SJCRH30 (cell line): Measurements from ENCODE around the gene HSF5. TPM values are rescaled to one million over a fixed set of nuclear protein-coding genes. Genes with fewer than 3 reads are reported as not detected.
"Not testable (repeated sequence)": the region's sequence is repeated elsewhere in the genome, so short reads cannot be mapped to it uniquely, and the experiment has no call there.

Experiments
- DNase-seq, 2 experiments: peaks; one replicate each; pipeline ENCODE4 v3.0.0-alpha.2; 2015 to 2020
- H3K27ac ChIP-seq: fragments of 250-450 bp; sonication (Bioruptor Pico); 2 replicates; pipeline ENCODE4 v1.5.1; 2020; ENCODE audit warnings: mild to moderate bottlenecking, moderate library complexity
- H3K27me3 ChIP-seq: fragments of 250-450 bp; sonication (Bioruptor Pico); 2 replicates; pipeline ENCODE4 v1.5.1; 2020; ENCODE audit warnings: mild to moderate bottlenecking, moderate library complexity
- H3K36me3 ChIP-seq: fragments of 250-450 bp; sonication (Bioruptor Pico); 2 replicates; pipeline ENCODE4 v1.5.1; 2020; ENCODE audit warnings: mild to moderate bottlenecking, moderate library complexity
- H3K4me1 ChIP-seq: fragments of 250-450 bp; sonication (Bioruptor Pico); 2 replicates; pipeline ENCODE4 v1.5.1; 2020; ENCODE audit warnings: mild to moderate bottlenecking, moderate library complexity
- H3K4me3 ChIP-seq: fragments of 250-450 bp; sonication (Bioruptor Pico); 2 replicates; pipeline ENCODE4 v1.5.1; 2020; ENCODE audit warnings: mild to moderate bottlenecking, moderate library complexity
- H3K9me3 ChIP-seq: fragments of 250-450 bp; sonication (Bioruptor Pico); replicated peaks from 2 replicates; pipeline ENCODE4 v1.5.1; 2020; ENCODE audit warnings: mild to moderate bottlenecking, moderate library complexity
- total RNA-seq: library from RNA; depleted of rRNA; stranded (reverse); fragments of >200 nt; shearing (Covaris generic); gene quantifications from 2 replicates; pipeline ENCODE4 v1.2.3, GENCODE V29; 2014

Gene HSF5
- total RNA-seq, 1 experiment from 2014 or later, result not detected

DNA sequence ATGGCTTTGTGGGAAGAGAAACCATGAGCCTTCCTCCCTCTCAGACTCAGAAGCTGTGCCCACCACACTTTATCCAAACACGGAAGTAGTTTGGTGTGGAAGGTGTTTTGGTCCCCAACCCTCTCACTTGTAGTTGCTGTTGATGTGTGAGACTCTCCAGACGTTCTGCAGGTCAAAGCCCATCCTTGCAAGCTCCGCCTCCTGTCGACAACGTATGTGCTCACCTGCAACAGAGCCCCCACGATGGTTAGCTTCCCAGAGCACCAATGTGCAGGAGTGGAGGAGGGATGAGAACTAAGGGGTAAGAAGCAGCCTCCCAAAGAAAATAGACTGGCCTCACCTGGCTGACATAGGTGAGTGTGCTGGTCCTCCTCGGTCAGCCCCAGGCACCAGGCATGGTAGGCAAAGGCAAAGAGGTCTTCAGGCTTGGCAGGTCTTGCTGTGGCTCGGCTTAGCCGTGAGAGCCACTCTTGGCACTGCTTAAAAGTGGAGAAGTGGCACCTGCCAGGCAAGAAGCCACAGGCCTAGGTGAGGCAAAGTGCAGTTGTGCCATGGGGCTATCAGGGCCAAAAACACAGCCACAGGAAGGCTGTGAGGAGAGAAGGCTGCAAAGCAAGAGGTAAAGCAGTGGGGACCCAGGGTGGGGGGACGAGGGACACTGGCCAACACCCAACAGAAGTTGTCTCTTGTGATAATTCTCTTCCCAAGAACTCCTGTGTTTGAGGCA lies 20.3 kb upstream of the HSF5 start:
- Histone ChIP-seq H3K4me1 (peaks cover 3% of the 10 kb centered on the region; the same call in 1 of the 2 replicates), H3K27ac (no peak overlapping the region), H3K4me3 (no peak overlapping the region), H3K36me3 (peaks cover 16% of the 10 kb centered on the region), H3K27me3 (no peaks in the 10 kb centered on the region), H3K9me3 (no peaks in the 10 kb centered on the region)
- DNase-seq, result no peak

DNA sequence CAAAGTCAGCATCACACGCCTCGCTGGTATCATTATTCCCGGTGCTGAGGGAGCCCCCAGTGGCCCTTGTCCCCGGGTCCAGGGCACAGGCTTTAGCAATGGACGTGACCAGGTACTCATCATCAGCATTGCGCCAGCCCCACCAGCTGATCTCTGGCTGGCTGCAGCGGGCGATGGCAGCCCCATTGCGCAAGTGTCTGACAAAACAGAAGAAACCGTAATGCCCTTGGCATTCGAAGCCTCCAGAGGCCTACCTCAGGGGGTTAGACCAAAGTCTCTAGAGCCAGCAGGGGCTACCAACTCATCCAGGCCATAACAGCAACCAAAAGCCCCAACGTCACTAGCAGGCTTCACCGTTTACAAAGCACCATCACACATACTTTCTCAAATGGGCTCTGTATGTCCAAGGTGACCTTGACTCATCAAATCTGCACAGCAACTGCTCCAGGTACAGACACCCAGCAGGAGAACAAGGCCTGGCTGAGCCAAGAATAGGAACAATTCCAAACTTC lies 19.0 kb upstream of the HSF5 start:
- no peak overlapping the region for H3K4me3 ChIP-seq
- DNase-seq, result no peak
- no peak overlapping the region for H3K27ac ChIP-seq
- H3K9me3 ChIP-seq, result no peaks in the 10 kb centered on the region
- H3K36me3 ChIP-seq, result peaks cover 22% of the 10 kb centered on the region
- no peaks in the 10 kb centered on the region for H3K4me1 ChIP-seq
- H3K27me3 ChIP-seq, result no peaks in the 10 kb centered on the region

DNA sequence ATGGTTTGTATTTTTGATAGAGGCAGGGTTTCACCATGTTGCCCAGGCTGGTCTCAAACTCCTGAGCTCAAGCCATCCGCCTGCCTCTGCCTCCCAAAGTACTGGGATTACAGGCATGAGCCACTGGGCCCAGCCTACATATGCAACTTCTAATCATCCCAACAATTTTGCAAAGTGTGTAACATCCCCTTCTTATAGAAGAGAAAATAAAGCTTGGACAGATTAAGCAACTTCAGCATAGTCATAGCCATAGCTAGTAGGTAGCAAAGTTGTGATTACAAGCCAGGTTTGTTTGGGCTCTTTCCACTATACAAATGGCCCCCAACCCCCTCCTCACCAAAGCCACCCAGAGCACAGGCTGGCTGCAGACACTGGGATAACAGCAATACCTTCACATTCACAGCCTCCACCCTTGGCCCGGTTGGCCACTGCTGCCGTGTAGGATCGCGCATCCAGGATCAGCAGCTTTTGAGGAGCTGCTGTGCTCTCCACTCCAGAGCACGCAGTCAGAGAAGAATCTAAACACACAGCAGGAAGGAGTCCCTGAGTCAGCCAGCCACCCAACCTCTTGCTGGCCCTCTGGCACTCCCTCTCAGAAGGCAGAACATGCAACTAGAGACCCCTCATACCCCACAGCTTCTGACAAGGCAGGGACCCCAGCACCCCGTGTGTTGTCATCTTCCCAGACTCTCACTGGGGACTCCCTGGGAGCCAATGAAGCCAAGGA lies 18.3 kb upstream of the HSF5 start:
- Histone ChIP-seq H3K27ac (no peak overlapping the region), H3K27me3 (no peaks in the 10 kb centered on the region), H3K9me3 (no peaks in the 10 kb centered on the region), H3K4me3 (no peak overlapping the region), H3K4me1 (no peaks in the 10 kb centered on the region), H3K36me3 (peaks cover 24% of the 10 kb centered on the region)
- no peak for DNase-seq

DNA sequence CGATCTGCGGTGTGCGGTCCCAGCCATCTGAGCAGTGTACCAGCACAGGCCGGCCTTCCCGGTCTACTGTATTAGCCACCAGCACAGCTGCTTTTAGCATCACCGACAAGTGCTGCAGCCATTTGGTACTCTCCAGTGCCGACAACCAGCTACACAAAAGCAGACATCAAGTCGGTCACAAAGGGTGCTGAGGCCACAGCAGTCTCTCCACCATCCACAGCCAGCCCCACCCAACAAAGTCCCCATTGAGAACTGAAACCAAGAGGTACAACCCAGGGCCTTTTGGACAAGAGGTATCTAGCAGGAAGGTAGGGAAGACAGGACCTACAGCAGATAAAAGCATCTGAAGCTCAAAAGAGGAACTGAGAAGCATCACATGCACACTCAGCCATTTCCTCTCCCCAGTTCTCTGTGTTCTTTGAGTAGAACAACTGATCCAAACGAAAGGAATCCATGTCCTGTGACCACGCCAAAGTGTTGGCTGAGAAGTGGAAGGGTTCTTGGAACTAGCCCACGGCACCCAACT lies 16.7 kb upstream of the HSF5 start:
- Histone ChIP-seq H3K36me3 (peaks cover 16% of the 10 kb centered on the region), H3K27me3 (no peaks in the 10 kb centered on the region), H3K4me3 (no peak overlapping the region), H3K4me1 (no peaks in the 10 kb centered on the region), H3K9me3 (no peaks in the 10 kb centered on the region), H3K27ac (no peak overlapping the region)
- DNase-seq, result no peak

DNA sequence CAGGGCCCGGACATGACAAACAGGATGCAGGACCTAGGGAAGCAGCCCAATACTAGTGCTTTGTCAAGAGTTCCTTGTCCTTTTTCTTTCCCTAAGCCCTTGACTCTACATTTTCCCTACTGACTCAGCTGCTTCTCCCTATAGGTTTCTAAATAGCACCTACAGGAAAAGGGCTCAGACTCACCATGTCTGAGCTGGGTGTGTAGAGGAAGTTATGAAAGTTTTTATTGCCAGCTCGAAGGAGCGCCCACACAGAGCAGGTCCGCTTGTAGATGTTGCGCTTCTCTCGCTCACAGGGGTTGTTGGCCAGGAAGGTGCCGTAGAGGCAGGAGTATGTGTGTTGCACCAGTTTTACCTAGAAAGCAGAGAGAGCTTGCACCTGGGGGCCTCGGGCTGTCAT lies 15.7 kb upstream of the HSF5 start:
- no peak for DNase-seq
- Histone ChIP-seq H3K4me3 (no peak overlapping the region), H3K27me3 (no peaks in the 10 kb centered on the region), H3K4me1 (no peaks in the 10 kb centered on the region), H3K9me3 (no peaks in the 10 kb centered on the region), H3K36me3 (peaks cover 11% of the 10 kb centered on the region), H3K27ac (no peak overlapping the region)

DNA sequence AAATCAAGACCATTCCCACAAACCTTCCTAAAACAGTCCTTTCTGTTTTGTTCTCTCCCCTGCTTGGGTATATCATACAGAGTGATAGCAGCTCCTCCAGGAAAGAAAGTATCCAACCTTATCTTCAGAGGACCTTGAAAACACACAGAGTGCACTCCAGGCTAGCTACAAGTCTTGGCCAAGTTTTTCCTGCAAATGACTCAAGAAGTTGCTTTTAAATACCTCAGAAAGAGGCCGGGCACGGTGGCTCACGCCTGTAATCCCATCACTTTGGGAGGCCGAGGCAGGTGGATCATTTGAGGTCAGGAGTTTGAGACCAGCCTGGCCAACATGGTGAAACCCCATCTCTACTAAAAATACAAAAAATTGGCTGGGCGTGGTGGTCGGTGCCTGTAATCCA lies 14.9 kb upstream of the HSF5 start:
- not testable (repeated sequence) for H3K27ac ChIP-seq, H3K27me3 ChIP-seq, H3K9me3 ChIP-seq, H3K4me1 ChIP-seq, H3K4me3 ChIP-seq, DNase-seq
- H3K36me3 ChIP-seq, result peaks cover 12% of the 10 kb centered on the region

DNA sequence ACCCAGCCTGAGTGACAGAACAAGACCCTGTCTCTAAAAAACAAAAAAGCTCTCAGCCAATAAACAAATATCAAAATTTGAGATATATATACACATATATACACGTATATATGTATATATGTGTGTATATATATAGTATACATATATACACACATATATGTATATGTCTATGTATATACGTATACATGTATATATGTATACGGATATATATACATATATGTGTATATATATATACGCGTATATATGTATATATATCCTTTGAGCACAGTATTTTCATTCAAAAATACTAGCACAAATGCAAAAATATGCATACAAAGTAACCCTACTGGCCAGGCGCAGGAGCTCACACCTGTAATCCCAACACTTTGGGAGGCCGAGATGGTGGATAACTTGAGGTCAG lies 13.2 kb upstream of the HSF5 start:
- Histone ChIP-seq H3K9me3 (no peaks in the 10 kb centered on the region), H3K4me1 (no peaks in the 10 kb centered on the region), H3K36me3 (peaks cover 16% of the 10 kb centered on the region), H3K27me3 (no peaks in the 10 kb centered on the region), H3K27ac (no peak overlapping the region), H3K4me3 (no peak overlapping the region)
- DNase-seq, result no peak

DNA sequence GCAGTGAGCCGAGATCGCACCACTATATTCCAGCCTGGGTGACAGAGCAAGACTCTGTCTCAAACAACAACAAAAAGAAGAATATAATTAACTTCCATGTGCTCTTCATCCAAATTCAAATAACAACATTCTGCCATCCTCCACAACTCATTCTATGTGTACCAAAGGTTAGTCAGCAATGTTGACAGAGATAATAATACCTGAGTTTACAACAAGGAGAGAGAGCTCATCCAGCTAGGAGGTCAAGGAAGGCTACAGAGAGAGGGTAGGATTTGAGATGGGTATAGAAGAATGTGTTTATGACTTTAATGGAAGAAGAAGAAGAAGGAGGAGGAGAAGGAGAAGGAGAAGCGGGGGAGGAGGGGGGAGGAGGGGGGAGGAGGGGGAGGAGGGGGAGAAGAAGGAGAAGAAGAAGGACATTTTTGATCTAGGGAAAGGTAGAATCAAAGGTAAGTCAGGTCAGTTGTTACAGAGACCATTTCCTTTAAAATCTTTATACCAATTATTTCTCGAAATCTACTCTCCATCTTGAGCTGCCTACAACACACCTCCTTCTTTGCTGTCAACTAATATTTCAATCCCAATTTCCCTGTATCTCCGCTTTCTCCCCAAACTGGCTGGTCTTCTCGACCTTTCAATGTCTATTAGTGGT lies 10.1 kb upstream of the HSF5 start:
- peaks cover 36% of the 10 kb centered on the region for H3K36me3 ChIP-seq

DNA sequence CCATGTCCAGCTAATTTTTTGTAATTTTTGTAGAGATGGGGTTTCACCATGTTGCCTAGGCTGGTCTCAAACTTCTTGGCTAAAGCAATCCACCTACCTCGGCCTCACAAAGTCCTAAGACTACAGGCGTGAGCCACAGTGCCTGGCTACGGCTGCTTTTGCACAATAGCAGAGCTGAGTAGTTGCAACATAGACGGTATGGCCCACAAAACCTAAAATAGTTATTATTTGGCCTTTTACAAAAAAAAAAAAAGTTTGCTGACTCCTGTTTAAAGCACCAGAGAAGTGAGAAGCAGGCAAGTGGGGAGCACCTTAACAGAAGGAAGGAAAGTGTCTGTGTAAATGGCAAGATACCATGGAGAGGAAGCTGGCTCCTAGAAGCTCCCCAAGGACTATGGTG lies 5.3 kb upstream of the HSF5 start:
- Histone ChIP-seq H3K27me3 (no peaks in the 10 kb centered on the region), H3K27ac (no peak overlapping the region), H3K9me3 (0 out of 2 replicates have a peak, but pooled peaks cover 4% of the 10 kb centered on the region), H3K4me1 (no peaks in the 10 kb centered on the region), H3K36me3 (peaks cover 64% of the 10 kb centered on the region), H3K4me3 (no peak overlapping the region)
- DNase-seq, result no peak

More for the DNA sequence above, 10.1 kb upstream of the HSF5 start:
- H3K9me3 ChIP-seq, result no peaks in the 10 kb centered on the region
- H3K4me1 ChIP-seq, result no peaks in the 10 kb centered on the region
- H3K4me3 ChIP-seq, result no peak overlapping the region
- DNase-seq, result no peak
- no peaks in the 10 kb centered on the region for H3K27me3 ChIP-seq
- H3K27ac ChIP-seq, result no peak overlapping the region

DNA sequence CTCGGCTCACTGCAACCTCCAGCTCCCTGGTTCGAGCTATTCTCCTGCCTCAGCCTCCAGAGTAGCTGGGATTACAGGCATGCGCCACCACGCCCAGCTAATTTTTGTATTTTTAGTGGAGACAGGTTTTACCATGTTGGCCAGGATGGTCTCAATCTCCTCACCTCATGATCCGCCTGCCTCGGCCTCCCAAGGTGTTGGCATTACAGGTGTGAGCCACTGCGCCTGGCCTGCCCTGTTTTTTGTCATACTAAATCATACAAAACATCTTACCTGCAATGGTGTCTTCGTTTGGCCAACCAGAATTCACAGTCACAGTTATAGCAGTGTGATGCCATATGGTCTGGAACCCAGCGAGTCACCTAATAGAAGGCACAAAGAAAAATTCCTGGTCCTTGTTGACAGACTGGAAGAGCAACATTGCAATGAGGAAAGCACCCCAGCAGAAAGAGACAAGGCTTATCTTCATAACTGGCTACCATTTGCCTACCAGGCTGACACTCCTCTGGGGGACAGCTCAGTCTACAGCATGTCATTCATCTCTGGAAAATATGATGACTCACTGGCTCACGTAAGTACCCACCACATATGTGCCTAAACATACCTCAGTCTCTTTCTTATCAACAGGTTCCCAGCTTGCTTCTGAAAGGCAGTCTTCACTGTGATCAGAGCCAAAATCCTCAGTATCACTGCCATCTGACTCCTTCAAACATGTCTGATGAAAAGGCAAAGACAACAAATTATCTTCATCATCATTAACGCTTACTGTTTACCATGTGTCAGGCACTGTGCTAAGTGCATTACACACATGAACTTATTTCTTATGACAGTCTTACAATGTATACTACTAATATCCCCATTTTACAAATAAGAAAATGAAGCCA lies 4.3 kb upstream of the HSF5 start:
- Histone ChIP-seq H3K9me3 (0 out of 2 replicates have a peak, but pooled peaks cover 4% of the 10 kb centered on the region), H3K4me3 (no peak overlapping the region), H3K4me1 (no peaks in the 10 kb centered on the region), H3K36me3 (peaks cover 63% of the 10 kb centered on the region), H3K27ac (no peak overlapping the region), H3K27me3 (no peaks in the 10 kb centered on the region)
- no peak for DNase-seq

DNA sequence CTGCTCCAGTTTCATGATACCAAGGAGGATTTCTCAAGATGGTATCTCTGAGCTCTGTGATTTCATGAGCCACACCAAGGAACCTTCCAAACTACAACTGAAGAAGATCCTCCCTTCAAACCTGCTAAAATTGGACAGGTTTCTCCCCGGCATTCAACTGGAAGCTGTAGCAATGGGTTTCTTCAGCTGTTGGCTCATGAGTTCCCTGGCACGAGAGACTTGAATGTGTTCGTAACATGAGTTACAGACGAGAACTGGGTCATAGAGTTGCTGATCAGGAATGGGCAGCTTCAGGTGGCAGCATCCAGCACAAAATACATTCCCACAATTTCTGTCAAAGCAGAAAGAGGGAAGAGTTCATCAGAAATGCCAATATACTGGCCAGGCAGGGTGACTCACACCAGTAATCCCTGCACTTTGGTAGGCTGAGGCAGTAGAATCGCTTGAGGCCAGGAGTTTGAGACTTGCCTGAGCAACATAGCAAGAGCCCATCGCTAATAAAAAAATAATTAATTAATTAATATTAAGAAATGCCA lies 3.4 kb upstream of the HSF5 start:
- Histone ChIP-seq H3K4me3 (no peak overlapping the region), H3K27ac (no peak overlapping the region), H3K27me3 (no peaks in the 10 kb centered on the region), H3K4me1 (no peaks in the 10 kb centered on the region), H3K36me3 (peaks cover 61% of the 10 kb centered on the region), H3K9me3 (0 out of 2 replicates have a peak, but pooled peaks cover 4% of the 10 kb centered on the region)
- DNase-seq, result no peak

DNA sequence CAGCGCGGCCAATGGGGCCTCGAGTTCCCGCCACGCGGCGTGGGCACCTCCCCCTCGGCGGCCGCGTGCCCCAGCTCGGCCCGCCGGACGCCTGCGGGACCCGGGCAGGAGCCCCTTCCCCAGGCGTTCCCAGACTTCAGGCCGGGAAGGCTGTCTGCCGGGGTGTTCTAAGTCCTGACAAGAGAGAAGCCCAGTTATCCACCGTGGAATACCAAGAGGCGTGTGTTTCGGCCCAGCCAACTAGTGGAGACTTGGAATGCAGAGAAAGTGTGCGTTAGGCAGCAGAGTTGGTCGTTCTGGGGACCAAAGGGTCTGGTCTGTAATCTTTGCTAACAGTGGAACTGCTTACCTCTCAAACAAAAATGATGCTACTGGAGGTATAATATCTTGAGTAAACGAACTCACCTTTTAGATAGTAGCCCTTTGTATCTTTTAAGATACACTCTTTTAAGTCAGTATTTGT lies 251 bp upstream of the HSF5 start:
- peaks cover 40% of the 10 kb centered on the region for H3K36me3 ChIP-seq

DNA sequence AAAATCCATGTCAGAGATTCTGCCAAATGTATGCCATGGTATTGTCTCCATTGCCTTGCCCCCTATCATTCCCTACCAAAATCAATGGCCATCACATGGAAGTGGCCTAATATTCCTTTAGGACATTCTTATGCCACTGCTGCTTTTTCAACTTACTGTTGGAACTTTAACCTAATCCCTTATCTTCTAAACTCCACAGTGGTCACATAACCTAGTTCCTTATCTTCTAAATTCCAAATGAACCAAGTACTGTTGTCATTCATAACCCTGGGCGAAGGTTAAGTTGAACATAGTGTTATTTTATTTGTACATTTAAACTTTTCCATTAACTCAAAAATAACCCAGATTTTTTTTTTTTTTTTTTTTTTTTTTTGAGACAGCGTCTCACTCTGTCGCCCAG lies 3.6 kb downstream of the HSF5 start:
- no peak for DNase-seq
- no peak overlapping the region for H3K4me3 ChIP-seq

More for the DNA sequence above, 251 bp upstream of the HSF5 start:
- H3K4me3 ChIP-seq, result no peak overlapping the region
- H3K27ac ChIP-seq, result no peak overlapping the region
- H3K27me3 ChIP-seq, result no peaks in the 10 kb centered on the region
- DNase-seq, result no peak
- H3K9me3 ChIP-seq, result 0 out of 2 replicates have a peak, but pooled peaks cover 4% of the 10 kb centered on the region
- no peaks in the 10 kb centered on the region for H3K4me1 ChIP-seq

DNA sequence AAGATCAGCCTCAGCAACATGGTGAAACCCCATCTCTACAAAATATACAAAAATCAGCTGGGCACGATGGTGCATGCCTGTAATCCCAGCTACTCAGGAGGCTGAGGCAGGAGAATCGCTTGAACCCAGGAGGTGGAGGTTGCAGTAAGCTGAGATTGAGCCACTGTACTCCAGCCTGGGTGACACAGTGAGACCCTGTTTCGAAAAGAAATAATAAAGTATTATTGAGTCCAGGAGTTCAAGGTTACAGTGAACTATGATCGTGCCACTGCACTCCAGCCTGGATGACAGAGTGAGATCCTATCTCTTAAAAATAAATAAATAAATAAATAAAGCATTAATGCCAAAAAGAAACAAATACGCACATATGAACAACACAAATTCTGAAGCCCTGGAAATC lies 6.4 kb downstream of the HSF5 start:
- H3K4me3 ChIP-seq, DNase-seq, H3K4me1 ChIP-seq: not testable (repeated sequence)

More for the DNA sequence above, 3.6 kb downstream of the HSF5 start:
- Histone ChIP-seq H3K4me1 (no peaks in the 10 kb centered on the region), H3K27me3 (no peaks in the 10 kb centered on the region), H3K27ac (no peak overlapping the region), H3K9me3 (no peaks in the 10 kb centered on the region), H3K36me3 (peaks cover 12% of the 10 kb centered on the region)

More for the DNA sequence above, 6.4 kb downstream of the HSF5 start:
- H3K27ac ChIP-seq, H3K36me3 ChIP-seq, H3K27me3 ChIP-seq, H3K9me3 ChIP-seq: not testable (repeated sequence)
